Type B pancreatic cell (in vitro differentiated cells): ENCODE measurements around the gene PGS1. TPM values are rescaled to one million over a fixed set of nuclear protein-coding genes. Genes with fewer than 3 reads are reported as not detected.

Experiments
- DNase-seq: peaks from one replicate; pipeline ENCODE4 v3.0.0; 2021; ENCODE audit warnings: mixed read lengths; ENCODE audit not compliant: unreplicated experiment; ENCODE audit errors: extremely low spot score
- H3K27ac Mint-ChIP-seq: 2 replicates; pipeline ENCODE4 v1.8.0; 2021; ENCODE audit warnings: mild to moderate bottlenecking, mixed read lengths
- H3K27me3 Mint-ChIP-seq: 2 replicates; pipeline ENCODE4 v1.8.0; 2021; ENCODE audit warnings: mixed read lengths
- H3K36me3 Mint-ChIP-seq: 2 replicates; pipeline ENCODE4 v1.8.0; 2021; ENCODE audit warnings: mixed read lengths
- H3K4me1 Mint-ChIP-seq: one replicate; pipeline ENCODE4 v1.8.0; 2021; ENCODE audit warnings: mixed read lengths; ENCODE audit not compliant: unreplicated experiment
- H3K4me3 Mint-ChIP-seq: 2 replicates; pipeline ENCODE4 v1.8.0; 2021; ENCODE audit warnings: mild to moderate bottlenecking, mixed read lengths
- H3K9me3 Mint-ChIP-seq: 2 replicates; pipeline ENCODE4 v1.8.0; 2021; ENCODE audit warnings: mixed read lengths
- CTCF ChIP-seq: fragments of 200-600 bp; sonication (generic); conservative IDR thresholded peaks from 2 replicates; pipeline ENCODE4 v1.5.0; 2021; ENCODE audit warnings: antibody characterized with exemption, mild to moderate bottlenecking
- total RNA-seq: library from RNA; stranded (reverse); gene quantifications from 2 replicates; pipeline ENCODE4 v1.2.1, GENCODE V29; 2021; ENCODE audit warnings: low replicate concordance

The PGS1 gene
- total RNA-seq, 1 donor from 2014 or later, result 54.8 TPM

- H3K36me3 Mint-ChIP-seq, result no peaks in the 10 kb centered on the region
- H3K27me3 Mint-ChIP-seq, result peaks cover 12% of the 10 kb centered on the region
- H3K4me3 Mint-ChIP-seq, result no peak overlapping the region
- no peaks in the 10 kb centered on the region for H3K9me3 Mint-ChIP-seq
- peaks cover 10% of the 10 kb centered on the region for H3K4me1 Mint-ChIP-seq
- H3K27ac Mint-ChIP-seq, result no peak overlapping the region
- no peak for DNase-seq
- no peak for TF ChIP-seq CTCF
Observed at GRCh38 chr17:78345172-78345571, 33.3 kb upstream of the PGS1 start.

- no peak for DNase-seq
- Mint-ChIP-seq H3K27me3 (peaks cover 10% of the 10 kb centered on the region), H3K36me3 (no peaks in the 10 kb centered on the region), H3K27ac (no peak overlapping the region), H3K9me3 (no peaks in the 10 kb centered on the region), H3K4me1 (peaks cover 4% of the 10 kb centered on the region), H3K4me3 (no peak overlapping the region)
- no peak for TF ChIP-seq CTCF
Observed at GRCh38 chr17:78345791-78346494, 32.5 kb upstream of the PGS1 start.

- no peak overlapping the region for H3K27ac Mint-ChIP-seq
- H3K4me1 Mint-ChIP-seq, result peaks cover 6% of the 10 kb centered on the region
- no peaks in the 10 kb centered on the region for H3K9me3 Mint-ChIP-seq
- H3K27me3 Mint-ChIP-seq, result peaks cover 10% of the 10 kb centered on the region
- no peaks in the 10 kb centered on the region for H3K36me3 Mint-ChIP-seq
- DNase-seq, result no peak
- no peak for TF ChIP-seq CTCF
- no peak overlapping the region for H3K4me3 Mint-ChIP-seq
Observed at GRCh38 chr17:78346605-78347250, 31.7 kb upstream of the PGS1 start.

- H3K27me3 Mint-ChIP-seq, result peaks cover 10% of the 10 kb centered on the region
Observed at GRCh38 chr17:78347453-78347852, 31.0 kb upstream of the PGS1 start.

GRCh38 chr17:78348055-78348770, 30.2 kb upstream of the PGS1 start:
- no peak for DNase-seq
- Mint-ChIP-seq H3K27me3 (peaks cover 10% of the 10 kb centered on the region), H3K4me1 (peaks cover 15% of the 10 kb centered on the region), H3K36me3 (no peaks in the 10 kb centered on the region), H3K27ac (no peak overlapping the region), H3K9me3 (no peaks in the 10 kb centered on the region), H3K4me3 (no peak overlapping the region)
- no peak for TF ChIP-seq CTCF

More at GRCh38 chr17:78347453-78347852, 31.0 kb upstream of the PGS1 start:
- Mint-ChIP-seq H3K27ac (no peak overlapping the region), H3K9me3 (no peaks in the 10 kb centered on the region), H3K4me3 (no peak overlapping the region), H3K36me3 (no peaks in the 10 kb centered on the region), H3K4me1 (peaks cover 13% of the 10 kb centered on the region)
- no peak for DNase-seq
- no peak for TF ChIP-seq CTCF
